Suprapubic skin (tissue), 4 donors: ENCODE data around the gene DCTN2. TPM values are rescaled to one million over a fixed set of nuclear protein-coding genes. Genes with fewer than 3 reads are reported as not detected.

Source experiments
- DNase-seq, 2 donors: peaks; one replicate each; pipeline ENCODE4 v3.0.0-alpha.2; 2019; ENCODE audit warnings: low spot score in 2 of 2
- H3K27ac ChIP-seq: fragments of 200-600 bp; sonication (generic); one replicate; pipeline ENCODE4 v1.5.1; 2019
- H3K27me3 ChIP-seq: fragments of 200-600 bp; sonication (generic); one replicate; pipeline ENCODE4 v1.5.1; 2019
- H3K36me3 ChIP-seq: fragments of 200-600 bp; sonication (generic); one replicate; pipeline ENCODE4 v1.5.1; 2019
- H3K4me1 ChIP-seq: fragments of 200-600 bp; sonication (generic); one replicate; pipeline ENCODE4 v1.5.1; 2019
- H3K4me3 ChIP-seq: fragments of 200-600 bp; sonication (generic); one replicate; pipeline ENCODE4 v1.5.1; 2019; ENCODE audit warnings: mild to moderate bottlenecking
- H3K9me3 ChIP-seq: fragments of 200-600 bp; sonication (generic); one replicate; pipeline ENCODE4 v1.5.1; 2019
- CTCF ChIP-seq, 2 donors: fragments of 200-600 bp in 1 of 2; fragments of 450-650 bp in 1 of 2; sonication (generic) in 1 of 2; IDR thresholded peaks; one replicate each; pipeline ENCODE4 v1.5.1; 2016 to 2019; ENCODE audit warnings: antibody characterized with exemption in 2 of 2, mild to moderate bottlenecking in 1 of 2, moderate library complexity in 1 of 2
- EP300 ChIP-seq: sonication (generic); formaldehyde crosslinking; IDR thresholded peaks from one replicate; pipeline ENCODE4 v1.6.1; 2017; ENCODE audit warnings: antibody characterized with exemption
- POLR2A ChIP-seq, 2 donors: fragments of 450-650 bp; IDR thresholded peaks; one replicate each; pipeline ENCODE4 v1.6.1; 2017; ENCODE audit warnings: antibody characterized with exemption in 2 of 2, mild to moderate bottlenecking in 2 of 2, moderate library complexity in 2 of 2
- POLR2AphosphoS5 ChIP-seq, 3 donors: sonication (generic); formaldehyde crosslinking; IDR thresholded peaks; one replicate each; pipeline ENCODE4 v1.6.1; 2017; ENCODE audit warnings: antibody characterized with exemption in 3 of 3
- WGBS: methylation state at CpG from one replicate; pipeline ENCODE4 v1.1.5; 2018; 5-methylcytosine and 5-hydroxymethylcytosine counted together
- total RNA-seq, 4 donors: library from RNA; depleted of rRNA; stranded (reverse); fragments of >200 nt; gene quantifications; one replicate each; pipeline ENCODE4 v1.1.0, GENCODE V29; 2016

Gene DCTN2
- total RNA-seq, 4 donors from 2014 or later = 152 to 242 (median 185) TPM

GRCh38 chr12:57491393-57492280 lies 55.4 kb downstream of the DCTN2 start:
- H3K27me3 ChIP-seq = no peaks in the 10 kb centered on the region
- peaks cover 54% of the 10 kb centered on the region for H3K36me3 ChIP-seq
- TF ChIP-seq EP300 (no peak), CTCF (IDR thresholded peaks at IDR 0.05) (no peak), POLR2AphosphoS5 (IDR thresholded peaks at IDR 0.05) (no peak), POLR2A (IDR thresholded peaks at IDR 0.05) (no peak)
- no peak overlapping the region for H3K27ac ChIP-seq
- DNase-seq = no peak
- no peaks in the 10 kb centered on the region for H3K9me3 ChIP-seq
- H3K4me1 ChIP-seq = peaks cover 17% of the 10 kb centered on the region
- 92% methylated on average over 15 of the region's 15 CpGs for WGBS
- no peak overlapping the region for H3K4me3 ChIP-seq

GRCh38 chr12:57490126-57490525 lies 56.9 kb downstream of the DCTN2 start:
- Histone ChIP-seq H3K4me1 (peaks cover 17% of the 10 kb centered on the region), H3K27me3 (no peaks in the 10 kb centered on the region), H3K36me3 (peaks cover 41% of the 10 kb centered on the region), H3K9me3 (no peaks in the 10 kb centered on the region), H3K27ac (no peak overlapping the region), H3K4me3 (no peak overlapping the region)
- WGBS = 98% methylated on average over 4 of the region's 4 CpGs
- TF ChIP-seq EP300 (no peak), POLR2AphosphoS5 (IDR thresholded peaks at IDR 0.05) (no peak), CTCF (IDR thresholded peaks at IDR 0.05) (no peak), POLR2A (IDR thresholded peaks at IDR 0.05) (no peak)
- DNase-seq = no peak

GRCh38 chr12:57489157-57489641 lies 57.8 kb downstream of the DCTN2 start:
- H3K4me1 ChIP-seq = peaks cover 17% of the 10 kb centered on the region
- H3K27me3 ChIP-seq = no peaks in the 10 kb centered on the region
- peaks cover 37% of the 10 kb centered on the region for H3K36me3 ChIP-seq
- DNase-seq = no peak
- whole genome bisulfite sequencing = 86% methylated on average over 5 of the region's 5 CpGs
- H3K9me3 ChIP-seq = no peaks in the 10 kb centered on the region
- H3K27ac ChIP-seq = no peak overlapping the region
- TF ChIP-seq POLR2A (IDR thresholded peaks at IDR 0.05) (no peak), CTCF (IDR thresholded peaks at IDR 0.05) (no peak), EP300 (no peak), POLR2AphosphoS5 (IDR thresholded peaks at IDR 0.05) (no peak)
- H3K4me3 ChIP-seq = peak overlapping the region; percentile 80

DNA sequence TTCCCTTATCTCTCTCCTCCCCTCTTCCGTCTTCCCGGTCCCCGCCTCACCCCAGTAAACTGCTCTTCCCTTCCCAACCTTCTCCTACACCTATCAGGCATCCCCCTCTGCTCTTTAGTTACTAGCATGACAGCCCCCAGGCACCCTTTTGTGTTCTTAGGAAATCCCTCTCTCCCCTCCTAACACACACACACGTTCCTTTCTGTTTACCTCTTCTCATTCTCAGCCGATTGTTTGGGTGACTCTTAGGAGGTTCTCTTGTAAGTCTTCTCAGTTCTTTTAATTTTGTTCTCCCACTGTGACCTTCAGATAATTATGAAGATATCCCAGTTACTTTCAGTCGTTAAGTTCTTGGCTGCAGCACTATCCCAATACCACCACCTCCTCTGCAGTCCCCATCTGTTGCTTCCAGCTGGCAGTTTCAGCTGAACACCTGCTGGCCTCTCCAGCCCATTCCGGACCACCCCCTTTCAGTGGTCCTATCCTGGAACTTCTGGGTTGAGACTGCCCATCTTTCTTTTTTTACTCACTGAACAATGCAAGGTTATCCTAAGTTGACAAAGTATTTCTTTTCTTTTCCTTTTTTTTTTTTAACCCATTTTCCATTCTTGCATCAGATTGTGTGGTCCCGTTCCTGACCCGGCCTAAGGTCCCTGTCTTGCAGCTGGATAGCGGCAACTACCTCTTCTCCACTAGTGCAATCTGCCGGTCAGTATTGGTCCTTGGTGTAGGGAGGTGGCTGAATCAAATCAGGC lies 58.4 kb downstream of the DCTN2 start:
- H3K36me3 ChIP-seq = peaks cover 37% of the 10 kb centered on the region
- WGBS = 34% methylated on average over 11 of the region's 11 CpGs
- TF ChIP-seq EP300 (no peak), POLR2A (IDR thresholded peaks at IDR 0.05) (no peak), CTCF (IDR thresholded peaks at IDR 0.05) (no peak), POLR2AphosphoS5 (IDR thresholded peaks at IDR 0.05) (no peak)
- no peaks in the 10 kb centered on the region for H3K9me3 ChIP-seq
- peaks cover 17% of the 10 kb centered on the region for H3K4me1 ChIP-seq
- peak overlapping the region; percentile 66 for H3K27ac ChIP-seq
- no peaks in the 10 kb centered on the region for H3K27me3 ChIP-seq
- peak overlapping the region; percentile 80 for H3K4me3 ChIP-seq
- DNase-seq = no peak
